Activated naive CD4-positive, alpha-beta T cell treated with anti-CD3 and anti-CD28 coated beads, Interleukin-2, amount 50 U/mL, for 24 hours (primary cell): Measurements from ENCODE around the gene C1QTNF9B.
"Not testable (repeated sequence)": the region's sequence is repeated elsewhere in the genome, so short reads cannot be mapped to it uniquely, and the experiment has no call there.

ENCODE experiments used
- H3K27ac Mint-ChIP-seq: one replicate; pipeline ENCODE4 v1.8.0; 2021; ENCODE audit warnings: mild to moderate bottlenecking, mixed read lengths
- H3K27me3 Mint-ChIP-seq: one replicate; pipeline ENCODE4 v1.8.0; 2021; ENCODE audit warnings: mixed read lengths
- H3K36me3 Mint-ChIP-seq: one replicate; pipeline ENCODE4 v1.8.0; 2021; ENCODE audit warnings: mixed read lengths
- H3K4me1 Mint-ChIP-seq: one replicate; pipeline ENCODE4 v1.8.0; 2021; ENCODE audit warnings: mixed read lengths
- H3K4me3 Mint-ChIP-seq: one replicate; pipeline ENCODE4 v1.8.0; 2021; ENCODE audit warnings: mild to moderate bottlenecking, mixed read lengths
- H3K9me3 Mint-ChIP-seq: one replicate; pipeline ENCODE4 v1.8.0; 2021; ENCODE audit warnings: mixed read lengths

The C1QTNF9B gene

GRCh38 chr13:23903906-23904280 is 6.6 kb upstream of the C1QTNF9B start:
- Mint-ChIP-seq H3K4me1 (peaks cover 8% of the 10 kb centered on the region), H3K9me3 (no peaks in the 10 kb centered on the region), H3K27me3 (peaks cover 29% of the 10 kb centered on the region), H3K27ac (no peak overlapping the region), H3K36me3 (no peaks in the 10 kb centered on the region), H3K4me3 (no peak overlapping the region)

DNA sequence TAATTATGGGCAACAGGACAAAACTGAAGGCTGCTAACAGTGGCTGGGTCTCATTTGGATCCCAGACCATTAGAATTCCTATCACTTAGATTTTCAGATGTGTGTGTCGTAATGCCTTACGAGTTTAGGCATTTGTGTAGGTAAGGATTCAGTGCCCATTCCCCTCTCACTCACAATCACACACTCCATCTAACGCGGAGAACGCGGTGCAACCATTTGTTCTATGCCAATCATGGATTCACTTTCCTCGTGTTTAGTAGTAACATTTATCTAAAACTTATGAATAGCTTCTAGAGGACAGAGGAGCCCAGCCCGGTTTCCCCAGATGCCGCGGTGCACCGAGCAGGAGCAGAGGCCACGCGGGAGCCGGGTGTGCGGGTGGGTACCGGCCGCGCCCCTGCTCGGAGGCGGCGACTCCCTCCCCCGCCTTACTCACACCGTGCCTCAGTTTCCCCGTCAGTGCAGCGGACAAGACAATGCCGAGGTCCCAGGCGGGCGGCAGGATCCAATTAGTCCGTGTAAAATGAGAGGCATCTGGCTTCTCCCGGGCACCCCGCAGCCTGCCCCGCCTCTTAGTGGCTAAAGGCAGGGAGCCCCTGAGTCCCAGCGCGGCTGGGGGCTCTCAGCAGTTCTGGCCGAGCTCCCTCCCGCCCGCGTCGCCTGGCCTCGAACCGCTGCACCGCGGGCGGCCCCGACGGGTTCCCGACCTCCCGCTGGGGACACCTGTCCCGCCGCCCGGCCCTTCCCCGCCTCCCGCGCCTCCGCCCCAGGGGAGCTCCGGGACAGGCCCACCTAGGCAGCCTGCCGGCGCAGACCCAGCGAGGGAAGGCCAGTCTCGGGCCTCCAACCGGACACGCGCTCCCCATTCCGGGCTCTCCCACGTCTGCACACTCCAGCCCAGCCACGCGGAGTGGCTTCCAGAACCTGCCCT is 5.9 kb upstream of the C1QTNF9B start:
- Mint-ChIP-seq H3K4me3 (no peak overlapping the region), H3K9me3 (no peaks in the 10 kb centered on the region), H3K36me3 (no peaks in the 10 kb centered on the region), H3K27ac (no peak overlapping the region), H3K4me1 (peaks cover 8% of the 10 kb centered on the region), H3K27me3 (peaks cover 29% of the 10 kb centered on the region)

DNA sequence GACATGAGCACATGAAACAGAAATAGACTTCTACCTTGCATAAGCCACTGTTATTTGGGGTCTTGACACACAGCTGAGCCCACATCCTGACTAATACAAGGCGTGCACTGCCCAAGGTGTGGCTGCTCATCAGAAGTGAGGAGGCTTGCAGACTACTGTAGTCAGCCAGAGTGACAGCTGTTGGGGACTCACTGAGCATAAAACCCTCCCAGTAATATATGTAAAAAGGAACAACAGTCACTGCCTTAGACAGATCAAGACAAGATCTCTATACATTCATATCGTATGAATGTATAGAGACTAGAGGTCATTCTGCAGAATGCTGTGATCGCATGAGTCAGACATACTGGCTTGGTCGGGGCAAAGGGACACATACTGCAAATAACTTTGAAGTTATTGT is 4.1 kb upstream of the C1QTNF9B start:
- peaks cover 8% of the 10 kb centered on the region for H3K4me1 Mint-ChIP-seq
- H3K27ac Mint-ChIP-seq: no peak overlapping the region
- no peaks in the 10 kb centered on the region for H3K36me3 Mint-ChIP-seq
- H3K9me3 Mint-ChIP-seq: no peaks in the 10 kb centered on the region
- peaks cover 22% of the 10 kb centered on the region for H3K27me3 Mint-ChIP-seq
- no peak overlapping the region for H3K4me3 Mint-ChIP-seq

GRCh38 chr13:23899555-23899954 is 2.3 kb upstream of the C1QTNF9B start:
- no peaks in the 10 kb centered on the region for H3K9me3 Mint-ChIP-seq
- H3K4me3 Mint-ChIP-seq: no peak overlapping the region
- H3K36me3 Mint-ChIP-seq: no peaks in the 10 kb centered on the region
- no peak overlapping the region for H3K27ac Mint-ChIP-seq
- H3K27me3 Mint-ChIP-seq: peaks cover 21% of the 10 kb centered on the region
- H3K4me1 Mint-ChIP-seq: peaks cover 5% of the 10 kb centered on the region

DNA sequence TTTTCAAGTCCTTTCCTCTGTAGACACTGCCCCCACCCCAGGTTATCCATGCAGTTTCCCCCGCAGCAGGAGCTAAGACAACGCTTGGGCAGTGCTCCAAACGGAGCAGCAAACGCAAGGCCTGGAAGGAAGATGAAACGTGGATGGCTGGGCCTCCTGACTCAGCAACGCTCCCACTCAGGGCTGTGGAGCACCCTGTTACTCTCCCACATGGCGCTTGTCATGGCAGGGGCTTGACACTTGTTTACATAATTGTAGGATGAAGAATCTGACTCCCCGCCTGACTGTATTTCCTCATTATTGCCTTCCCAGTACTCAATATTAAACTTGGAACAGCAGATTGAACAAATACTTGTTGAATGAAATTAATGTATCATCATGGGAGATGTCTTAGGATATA is 799 bp upstream of the C1QTNF9B start:
- peaks cover 16% of the 10 kb centered on the region for H3K27me3 Mint-ChIP-seq
- no peak overlapping the region for H3K4me3 Mint-ChIP-seq
- H3K9me3 Mint-ChIP-seq: no peaks in the 10 kb centered on the region
- no peak overlapping the region for H3K27ac Mint-ChIP-seq
- peaks cover 3% of the 10 kb centered on the region for H3K4me1 Mint-ChIP-seq
- H3K36me3 Mint-ChIP-seq: no peaks in the 10 kb centered on the region

DNA sequence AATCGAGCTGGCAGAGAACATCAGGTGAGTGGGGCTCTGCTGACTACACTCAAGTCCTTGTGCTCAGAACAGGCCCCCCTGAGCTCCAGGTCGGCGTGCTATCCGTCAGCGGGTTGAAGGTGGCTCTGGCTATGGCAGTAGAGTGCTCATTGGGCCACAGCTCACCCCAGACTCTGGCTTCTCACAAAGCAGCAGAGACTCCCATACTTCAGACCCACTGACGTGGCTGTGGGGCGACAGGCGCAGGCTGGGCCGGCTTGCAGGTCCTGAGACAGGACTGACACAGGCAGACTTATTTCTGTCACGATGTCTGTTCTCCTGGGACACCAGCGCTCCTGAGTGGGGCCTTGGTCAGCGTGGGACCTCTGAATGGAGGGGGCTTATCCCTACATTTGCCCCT is 2.6 kb downstream of the C1QTNF9B start:
- H3K4me3 Mint-ChIP-seq, H3K36me3 Mint-ChIP-seq, H3K4me1 Mint-ChIP-seq, H3K27me3 Mint-ChIP-seq, H3K27ac Mint-ChIP-seq, H3K9me3 Mint-ChIP-seq: not testable (repeated sequence)

DNA sequence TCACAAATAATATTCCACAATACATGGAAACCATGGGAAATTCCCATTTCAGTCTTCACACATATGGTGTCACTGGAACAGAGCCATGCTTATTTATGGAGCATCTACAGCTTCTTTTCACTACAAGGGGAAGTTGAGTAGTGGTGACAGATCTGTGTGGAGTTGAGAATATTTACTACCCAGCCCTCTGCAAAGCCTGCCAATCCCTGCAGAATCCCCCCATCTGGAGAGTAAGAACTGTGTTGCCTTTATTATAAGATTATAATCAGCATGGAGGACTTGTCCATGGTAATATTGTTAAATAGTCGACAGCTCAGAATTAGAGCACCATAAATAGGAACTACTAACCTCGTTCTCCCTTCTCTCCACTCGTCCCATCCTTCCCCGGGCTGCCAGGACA is 3.5 kb downstream of the C1QTNF9B start:
- not testable (repeated sequence) for H3K27ac Mint-ChIP-seq, H3K9me3 Mint-ChIP-seq, H3K4me3 Mint-ChIP-seq, H3K27me3 Mint-ChIP-seq, H3K36me3 Mint-ChIP-seq
- peaks cover 11% of the 10 kb centered on the region for H3K4me1 Mint-ChIP-seq

DNA sequence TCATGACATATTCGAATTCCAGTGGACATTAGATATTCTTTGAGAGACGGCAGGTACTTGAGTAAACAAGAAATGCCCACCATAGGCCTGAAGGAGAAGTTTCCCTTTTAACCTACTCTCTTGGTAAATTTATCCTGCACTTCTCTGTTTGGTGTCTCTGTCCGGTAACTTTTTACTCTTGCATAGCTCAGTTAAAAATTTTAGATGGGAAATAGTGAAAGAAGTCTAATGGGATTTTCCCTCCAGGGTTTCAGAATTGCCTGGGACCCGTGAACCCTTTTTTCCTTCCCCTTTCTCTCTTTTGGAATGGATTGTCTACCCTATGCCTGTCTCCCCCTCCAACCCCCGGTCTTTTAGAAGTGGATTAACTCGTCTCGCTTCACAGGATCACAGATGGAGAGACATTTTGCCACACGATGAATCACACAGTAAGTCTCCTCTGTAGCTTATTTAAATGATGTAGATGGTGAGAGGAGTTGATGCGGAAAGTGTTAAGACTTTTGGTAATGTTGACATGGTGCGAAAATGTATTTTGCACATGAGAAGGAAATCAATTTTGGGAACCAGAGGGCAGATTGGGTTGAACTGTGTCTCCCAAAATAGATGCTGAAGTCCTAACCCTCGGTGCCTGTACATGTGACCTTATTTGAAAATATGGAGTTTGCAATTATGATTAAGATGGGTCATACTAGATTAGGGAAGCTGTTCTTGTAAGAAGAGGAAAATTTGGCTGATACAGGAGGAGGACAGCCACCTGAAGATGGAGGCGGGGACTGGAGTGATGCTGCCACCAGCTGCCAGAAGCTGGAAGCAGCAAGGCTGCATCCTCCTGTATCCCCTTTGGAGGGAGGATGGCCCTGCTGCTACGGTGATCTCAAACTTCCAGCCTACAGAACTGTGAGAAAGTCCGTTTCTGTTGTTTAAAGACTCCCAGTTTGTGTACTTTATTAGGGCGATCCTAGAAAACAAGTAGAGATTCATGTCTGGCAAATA is 7.4 kb downstream of the C1QTNF9B start:
- H3K27me3 Mint-ChIP-seq: no peaks in the 10 kb centered on the region
- no peaks in the 10 kb centered on the region for H3K9me3 Mint-ChIP-seq
- peaks cover 30% of the 10 kb centered on the region for H3K4me1 Mint-ChIP-seq
- H3K4me3 Mint-ChIP-seq: peak overlapping the region; percentile 89
- H3K27ac Mint-ChIP-seq: peak overlapping the region; percentile 93
- H3K36me3 Mint-ChIP-seq: peaks cover 2% of the 10 kb centered on the region

GRCh38 chr13:23888658-23889614 is 8.4 kb downstream of the C1QTNF9B start, which contains the start of gene MIPEP:
Gene MIPEP (minus strand): TSS chr13:23889400. CDS start chr13:23889320, 80 bp downstream.
- H3K27me3 Mint-ChIP-seq: no peaks in the 10 kb centered on the region
- H3K4me1 Mint-ChIP-seq: peaks cover 31% of the 10 kb centered on the region
- H3K9me3 Mint-ChIP-seq: no peaks in the 10 kb centered on the region
- H3K4me3 Mint-ChIP-seq: peak within 1 kb of the TSS; percentile 89
- peak within 1 kb of the TSS; percentile 93 for H3K27ac Mint-ChIP-seq
- peaks cover 3% of the 10 kb centered on the region for H3K36me3 Mint-ChIP-seq

DNA sequence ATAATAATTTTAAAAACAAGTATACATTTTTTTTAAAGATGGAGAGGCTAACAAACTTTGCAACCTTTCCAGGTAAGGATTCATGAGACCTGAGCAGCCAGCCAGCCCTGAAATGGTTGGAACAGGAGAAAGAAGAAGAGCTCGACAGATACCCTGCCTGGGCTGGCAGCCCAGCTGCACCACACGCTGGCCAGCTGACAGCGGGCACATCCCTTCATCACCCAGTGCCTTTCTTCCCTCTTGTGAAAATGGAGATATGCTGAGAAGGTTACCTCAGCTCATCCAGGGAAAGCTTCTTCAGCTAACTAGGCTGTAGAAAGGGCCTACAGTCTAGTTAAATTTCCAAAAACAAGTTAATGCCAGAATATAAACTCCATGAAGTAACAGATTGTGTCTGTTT is 12.9 kb downstream of the C1QTNF9B start:
- H3K9me3 Mint-ChIP-seq, H3K4me3 Mint-ChIP-seq, H3K36me3 Mint-ChIP-seq, H3K27me3 Mint-ChIP-seq, H3K27ac Mint-ChIP-seq: not testable (repeated sequence)
- H3K4me1 Mint-ChIP-seq: peaks cover 22% of the 10 kb centered on the region

DNA sequence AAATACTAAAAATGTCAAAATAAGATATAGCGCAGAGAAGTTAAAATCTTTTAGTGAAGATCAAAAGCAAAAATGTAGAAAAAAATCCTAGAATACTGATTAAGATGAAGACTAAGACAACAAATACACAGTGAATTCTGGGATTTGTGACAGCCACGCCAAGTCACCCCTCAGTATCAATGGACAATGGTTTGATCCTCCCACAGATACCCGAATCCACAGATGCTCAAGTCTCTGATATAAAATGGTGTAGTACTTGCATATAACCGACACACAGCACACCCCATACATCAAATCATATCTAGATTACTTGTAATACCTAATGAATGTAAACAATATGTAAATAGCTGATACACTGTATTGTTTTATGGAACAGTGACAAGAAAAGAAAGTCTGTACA is 14.0 kb downstream of the C1QTNF9B start:
- no peaks in the 10 kb centered on the region for H3K9me3 Mint-ChIP-seq
- H3K4me1 Mint-ChIP-seq: peaks cover 18% of the 10 kb centered on the region
- H3K4me3 Mint-ChIP-seq: no peak overlapping the region
- H3K27me3 Mint-ChIP-seq: no peaks in the 10 kb centered on the region
- peaks cover 9% of the 10 kb centered on the region for H3K36me3 Mint-ChIP-seq
- no peak overlapping the region for H3K27ac Mint-ChIP-seq

DNA sequence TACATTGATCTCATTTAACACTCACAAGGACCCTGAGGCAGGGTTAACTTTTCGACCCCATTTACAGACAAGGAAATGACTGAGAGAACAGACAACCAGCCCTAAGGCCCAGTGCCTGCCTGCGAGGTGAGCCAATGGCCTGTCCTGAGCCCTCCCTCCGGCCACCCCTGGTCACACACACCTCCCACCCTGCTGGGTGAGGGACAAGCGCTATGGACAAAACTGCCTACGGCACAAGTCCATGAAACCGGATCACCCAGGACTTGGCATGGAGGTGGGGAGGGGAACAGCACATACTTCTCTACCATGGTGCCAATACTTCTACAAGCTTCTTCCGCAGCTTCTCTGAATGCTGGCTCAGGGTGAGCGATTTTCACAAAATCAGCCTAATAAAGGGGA is 15.9 kb downstream of the C1QTNF9B start:
- H3K4me1 Mint-ChIP-seq, H3K9me3 Mint-ChIP-seq, H3K36me3 Mint-ChIP-seq, H3K27ac Mint-ChIP-seq, H3K27me3 Mint-ChIP-seq, H3K4me3 Mint-ChIP-seq: not testable (repeated sequence)

- H3K36me3 Mint-ChIP-seq, H3K4me3 Mint-ChIP-seq, H3K9me3 Mint-ChIP-seq, H3K27ac Mint-ChIP-seq, H3K4me1 Mint-ChIP-seq, H3K27me3 Mint-ChIP-seq: not testable (repeated sequence)
Measured at GRCh38 chr13:23880493-23881401, 16.6 kb downstream of the C1QTNF9B start.

GRCh38 chr13:23877286-23877685 is 20.0 kb downstream of the C1QTNF9B start:
- Mint-ChIP-seq H3K36me3 (peaks cover 5% of the 10 kb centered on the region), H3K27me3 (no peaks in the 10 kb centered on the region)

More at GRCh38 chr13:23877286-23877685, 20.0 kb downstream of the C1QTNF9B start:
- no peak overlapping the region for H3K4me3 Mint-ChIP-seq
- no peaks in the 10 kb centered on the region for H3K4me1 Mint-ChIP-seq
- no peaks in the 10 kb centered on the region for H3K9me3 Mint-ChIP-seq
- no peak overlapping the region for H3K27ac Mint-ChIP-seq
